GM21717 (cell line): ENCODE data around the gene REPS1.
"Not testable (repeated sequence)": the region's sequence is repeated elsewhere in the genome, so short reads cannot be mapped to it uniquely, and the experiment has no call there.

Experiments used
- ATAC-seq: cut with Tn5 transposase; IDR thresholded peaks from one replicate; pipeline ENCODE4 v1.9.1; 2021; ENCODE audit warnings: mild to moderate bottlenecking, moderate library complexity; ENCODE audit not compliant: unreplicated experiment

Gene REPS1

GRCh38 chr6:138987643-138988468 lies at the start of gene REPS1:
REPS1 (minus strand) TSS chr6:138988253; CDS start chr6:138987682, 571 bp downstream.
- ATAC-seq: peak; percentile 97

GRCh38 chr6:139037490-139037889 lies 49.4 kb upstream of the REPS1 start:
- no peak for ATAC-seq

DNA sequence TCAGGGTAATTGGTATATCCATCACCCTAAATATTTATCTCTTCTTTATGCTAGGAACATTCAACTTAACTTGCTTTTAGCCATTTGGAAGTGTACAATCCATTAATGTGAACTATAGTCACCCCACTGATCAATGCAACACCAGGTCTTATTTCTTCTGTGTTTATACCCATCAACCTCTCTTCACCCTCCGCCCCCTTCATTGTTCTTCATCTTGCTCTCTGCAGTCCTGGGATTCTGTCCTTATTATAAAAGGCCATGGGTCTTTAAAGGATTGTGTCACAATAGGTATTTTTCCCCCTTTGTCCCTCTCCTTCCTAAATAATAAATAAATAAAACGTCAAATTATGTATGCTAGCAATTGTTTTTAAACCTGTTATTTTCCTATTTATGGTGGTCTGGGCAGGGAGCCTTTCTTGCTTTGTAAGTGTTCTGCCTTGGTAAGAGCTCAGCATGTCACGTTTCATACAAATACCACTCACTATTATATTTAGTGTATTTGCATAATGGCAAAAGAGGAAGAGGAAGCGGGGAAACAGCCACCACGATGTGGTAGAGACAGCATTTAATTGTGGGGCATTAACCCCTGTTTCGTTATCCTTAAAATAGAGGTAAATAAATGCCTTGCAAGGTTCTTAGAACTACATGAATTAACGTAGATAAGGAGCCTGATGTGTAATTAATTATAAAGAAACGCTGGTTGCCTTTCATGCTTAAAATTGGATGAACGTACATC lies 42.3 kb upstream of the REPS1 start:
- peak; percentile 46 for ATAC-seq

- peak; percentile 32 for ATAC-seq
Measured at GRCh38 chr6:139029470-139030227, 41.6 kb upstream of the REPS1 start.

DNA sequence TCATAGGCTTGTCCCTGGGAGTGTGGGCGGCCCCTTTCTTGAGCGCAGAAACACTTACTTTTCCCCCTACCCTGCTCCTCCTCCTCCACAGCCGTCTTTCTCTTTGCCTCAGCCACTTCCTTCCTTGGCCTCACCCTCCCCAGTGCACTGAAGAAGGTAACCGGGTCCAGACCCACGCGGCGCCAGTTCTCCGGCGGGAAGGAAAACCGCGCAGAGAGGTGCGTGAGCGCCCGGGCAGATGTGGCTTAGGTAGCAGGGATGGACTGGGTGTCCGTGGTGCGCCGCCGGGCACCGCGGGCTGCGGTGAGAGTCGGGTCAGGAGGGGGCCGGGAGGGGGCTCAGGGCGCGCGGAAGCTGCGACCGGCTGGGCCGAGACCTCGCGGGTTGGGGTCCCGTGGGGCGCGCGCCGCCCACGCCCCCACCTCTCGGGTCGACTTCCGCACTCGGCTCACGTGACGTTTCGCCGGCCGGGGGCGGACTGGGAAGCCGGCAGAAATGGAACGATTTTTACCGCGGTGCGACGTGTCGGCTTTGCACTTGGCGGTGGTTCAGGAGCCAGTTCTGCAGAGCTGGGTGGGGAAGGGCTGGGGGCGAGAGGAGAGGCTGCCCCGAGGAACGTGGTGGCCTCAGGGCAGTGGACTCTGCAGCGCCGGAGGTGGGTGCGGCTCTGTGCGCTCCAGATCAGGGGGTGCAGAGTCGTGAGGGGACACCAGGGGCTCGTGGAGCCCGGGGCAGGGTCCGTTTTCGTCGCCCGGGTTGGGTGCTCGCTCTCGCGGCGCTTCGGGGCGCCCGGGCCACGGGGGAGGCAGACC lies 40.8 kb upstream of the REPS1 start, which contains the start of gene ABRACL:
Gene ABRACL (plus strand): TSS at position 88 of the 812 bp plus-strand sequence. CDS start 5,416 bp downstream, outside the sequence.
- peak; percentile 71 for ATAC-seq

DNA sequence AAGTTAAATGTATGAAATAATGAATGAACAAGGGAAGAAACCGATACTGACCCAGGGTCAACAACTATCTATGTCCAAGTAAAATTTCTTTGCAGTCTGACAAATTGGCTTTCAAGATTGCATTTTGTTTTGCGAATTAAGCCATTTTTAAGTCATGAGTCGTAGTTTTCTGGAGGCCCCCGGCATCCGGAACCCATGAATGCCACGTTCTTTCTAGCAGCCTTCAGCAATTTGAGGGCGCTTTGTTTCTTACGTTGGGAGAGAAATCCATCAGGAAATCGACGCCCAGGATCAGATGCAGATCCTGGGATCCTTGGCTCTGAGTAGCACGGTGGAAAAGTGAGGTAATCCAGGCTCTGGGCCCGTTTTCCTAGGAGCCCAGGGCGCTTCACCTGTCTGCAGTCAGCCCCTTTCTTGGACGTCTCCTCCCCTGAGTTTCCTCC lies 40.2 kb upstream of the REPS1 start:
- peak; percentile 2 for ATAC-seq

DNA sequence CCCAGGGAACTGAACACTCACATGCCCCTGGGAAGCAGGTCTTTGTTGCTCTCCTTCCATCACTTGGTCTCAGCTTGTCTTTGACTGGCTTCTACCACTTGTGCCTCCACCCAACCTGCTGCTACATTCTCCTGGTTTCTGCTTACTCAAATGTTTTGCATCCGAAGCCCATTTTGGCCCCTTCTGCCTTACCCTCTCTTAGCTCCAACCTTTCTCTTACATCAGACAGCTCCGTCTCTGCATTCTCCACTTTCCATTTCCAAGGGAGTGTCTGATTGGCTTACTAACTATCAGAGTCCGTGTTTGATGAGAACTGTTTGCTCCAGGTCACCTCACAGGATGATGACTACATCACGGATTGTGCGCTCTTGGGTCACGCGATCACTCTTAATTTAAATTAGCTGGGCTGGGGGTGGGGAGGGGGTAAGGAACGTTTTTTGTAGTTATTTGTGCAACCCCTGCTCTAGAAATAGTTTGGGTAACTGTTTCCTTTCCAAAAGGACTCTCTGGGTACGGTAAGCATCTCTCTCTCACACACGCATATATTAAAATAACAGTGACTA lies 39.6 kb upstream of the REPS1 start:
- ATAC-seq: peak; percentile 30

GRCh38 chr6:139025416-139025815 lies 37.4 kb upstream of the REPS1 start:
- not testable (repeated sequence) for ATAC-seq

DNA sequence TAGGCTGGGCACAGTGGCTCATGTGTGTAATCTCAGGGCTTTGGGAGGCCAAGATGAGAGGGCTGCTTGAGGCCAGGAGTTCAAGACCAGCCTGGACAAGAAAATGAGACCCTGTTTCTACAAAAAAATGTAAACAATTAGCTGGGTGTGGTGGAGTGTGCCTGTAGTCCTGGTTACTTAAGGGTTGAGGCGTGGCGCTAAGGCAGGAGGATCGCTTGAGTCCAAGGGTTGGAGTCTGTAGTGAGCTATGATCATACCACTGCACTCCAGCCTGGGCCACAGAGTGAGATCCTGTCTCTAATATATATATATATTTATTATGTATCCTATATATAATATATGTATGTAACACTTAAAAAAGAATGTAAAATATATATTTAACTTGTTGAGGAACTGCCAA lies 32.6 kb upstream of the REPS1 start:
- no peak for ATAC-seq

GRCh38 chr6:139019722-139020121 lies 31.7 kb upstream of the REPS1 start:
- ATAC-seq: no peak

- ATAC-seq: no peak
Measured at GRCh38 chr6:139017227-139017626, 29.2 kb upstream of the REPS1 start.

DNA sequence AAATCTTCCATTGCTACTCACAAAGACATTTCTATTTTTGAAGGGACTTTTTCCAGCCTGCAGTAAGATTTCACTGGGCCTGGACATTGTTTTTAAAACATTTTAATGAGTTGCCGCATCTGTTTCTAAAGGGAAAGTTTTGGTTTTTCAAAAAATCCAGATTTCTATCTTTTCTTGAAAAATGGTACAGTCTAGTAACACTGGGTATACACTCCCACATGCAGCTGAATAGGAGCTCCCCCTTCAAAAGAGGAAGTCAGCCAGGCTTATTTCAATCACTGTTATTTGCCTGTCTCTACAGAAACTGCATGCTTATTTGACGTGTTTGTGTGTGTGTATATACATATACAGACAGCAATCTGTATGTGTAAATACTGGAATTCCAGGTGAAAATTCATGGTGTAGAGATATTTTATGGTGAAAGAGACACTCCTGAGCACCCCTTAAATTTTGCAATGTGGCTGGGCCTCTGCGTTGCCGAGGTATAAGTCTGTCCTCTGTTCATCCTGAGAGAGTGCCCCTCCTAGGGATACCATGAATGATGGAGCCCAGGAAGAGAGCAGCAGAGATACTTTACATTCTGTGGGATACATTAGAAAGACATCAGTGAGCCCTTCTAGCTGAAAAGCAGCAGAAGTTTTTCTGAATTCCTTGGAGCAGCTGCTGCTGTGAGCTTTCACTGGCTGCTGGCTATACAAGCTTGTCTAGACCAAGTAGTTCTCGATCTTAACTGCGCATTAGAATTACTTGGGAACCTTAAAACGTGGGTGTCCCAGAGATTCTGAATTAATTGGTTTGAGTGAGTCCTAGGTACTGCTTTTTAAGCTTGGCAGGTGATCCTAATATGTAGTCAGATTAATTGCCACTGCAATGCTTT lies 28.5 kb upstream of the REPS1 start:
- ATAC-seq: peak; percentile 91

- no peak for ATAC-seq
Measured at GRCh38 chr6:139014945-139015344, 26.9 kb upstream of the REPS1 start.

DNA sequence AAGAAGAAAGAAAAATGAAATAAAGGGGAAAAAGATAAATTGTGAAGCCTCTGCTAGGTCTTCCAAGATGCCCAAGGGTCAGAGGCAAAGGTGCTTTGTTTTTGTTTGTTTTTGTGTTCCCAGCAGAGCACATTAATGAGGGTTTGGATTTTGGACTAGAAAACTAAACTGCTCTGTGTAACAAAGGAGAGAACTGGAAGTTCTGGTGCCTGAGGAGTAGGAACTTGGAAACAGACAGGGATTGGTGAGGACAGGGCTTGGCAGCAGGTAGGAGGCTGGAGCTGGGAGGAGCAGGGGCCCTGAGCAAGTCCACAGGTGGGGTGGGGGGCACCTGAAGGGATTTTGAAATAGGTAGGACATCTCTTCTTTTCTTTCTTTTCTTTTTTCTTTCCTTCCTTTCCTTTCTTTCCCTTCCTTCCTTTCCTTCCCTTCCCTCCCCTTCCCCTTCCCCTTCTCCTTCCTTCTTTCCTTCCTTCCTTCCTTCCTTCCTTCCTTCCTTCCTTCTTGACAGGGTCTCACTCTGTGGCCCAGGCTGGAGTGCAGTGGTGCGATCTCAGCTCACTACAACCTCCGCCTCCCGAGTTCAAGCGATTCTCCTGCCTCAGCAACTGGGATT lies 25.2 kb upstream of the REPS1 start:
- ATAC-seq: no peak

- no peak for ATAC-seq
Measured at GRCh38 chr6:139011980-139012379, 23.9 kb upstream of the REPS1 start.

- ATAC-seq: no peak
Measured at GRCh38 chr6:139010674-139011073, 22.6 kb upstream of the REPS1 start.

GRCh38 chr6:139008117-139008516 lies 20.1 kb upstream of the REPS1 start:
- no peak for ATAC-seq

- ATAC-seq: no peak
Measured at GRCh38 chr6:139007428-139007827, 19.4 kb upstream of the REPS1 start.

GRCh38 chr6:139006477-139006876 lies 18.4 kb upstream of the REPS1 start:
- ATAC-seq: no peak
